H1 (cell line): ENCODE data around the gene CDH16. TPM values are rescaled to one million over a fixed set of nuclear protein-coding genes. Genes with fewer than 3 reads are reported as not detected.

Experiments used
- ASH2L ChIP-seq: fragments of 200-600, 300-600 bp; sonication (generic); IDR thresholded peaks from one replicate; pipeline ENCODE4 v1.7.1; 2017; ENCODE audit warnings: low read length
- polyA plus RNA-seq, 7 experiments: library from polyadenylated mRNA; depleted of rRNA in 3 of 7; stranded (reverse) in 5 of 7; unstranded in 2 of 7; fragments of >200 nt in 5 of 7; fragments of 200-250 nt in 2 of 7; gene quantifications; 1 replicate in 5 of 7; 2 replicates in 1 of 7; 4 replicates in 1 of 7; pipeline versions ENCODE4 v1.2.1 to v1.2.3, GENCODE V29; 2011 to 2013; ENCODE audit warnings: missing spikeins in 2 of 7, mixed read lengths in 2 of 7
- total RNA-seq: library from RNA; stranded (reverse); fragmentation: NEBNext Ultra II Directional; extraction: Animal tissue kit (Norgen Biotek cat#: 25700); gene quantifications from 2 replicates; pipeline ENCODE4 v1.2.1, GENCODE V29; 2021

Gene CDH16
- total and polyA plus RNA-seq, 2 of the 8 experiments (the other 6 are each of a cell fraction or from before 2014, with no cell fraction given): not detected

DNA sequence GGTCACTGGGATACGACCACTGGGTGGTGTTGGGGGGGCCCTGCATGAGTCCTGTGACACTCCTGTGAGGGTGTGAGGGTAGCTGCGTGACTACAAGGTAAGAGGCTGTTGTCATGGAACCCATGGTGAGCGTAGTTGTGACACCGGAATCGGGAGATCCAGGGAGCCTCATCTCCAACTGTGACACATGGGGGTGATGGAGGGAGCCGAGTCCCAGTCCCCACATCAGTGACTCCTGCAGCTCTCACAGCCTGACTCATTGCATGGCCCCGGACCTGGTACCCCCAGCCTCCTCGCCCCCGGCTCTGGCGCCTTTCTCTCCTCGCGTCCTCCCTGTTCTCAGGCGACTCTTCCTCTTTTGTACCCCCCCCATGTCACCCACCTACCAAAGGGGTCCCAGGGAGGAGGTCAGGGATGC lies 14.2 kb downstream of the CDH16 start (continued):
- TF ChIP-seq ASH2L: no peak
